ENCODE data around the gene FGD2.

FGD2 gene

GRCh38 chr6:36967757-36968156 is 37.7 kb upstream of the FGD2 start:
- TF ChIP-seq OSR1 (CRISPR knock-in tag; IDR thresholded peaks at IDR 0.05) (no peak), CREB5 (CRISPR knock-in tag; IDR thresholded peaks at IDR 0.05; ENCODE audit: low read depth) (no peak), CSDC2 (CRISPR knock-in tag; IDR thresholded peaks at IDR 0.05) (no peak), ZC3H10 (CRISPR knock-in tag; IDR thresholded peaks at IDR 0.05) (no peak), ZFP3 (CRISPR knock-in tag; IDR thresholded peaks at IDR 0.05) (no peak), CSRNP3 (CRISPR knock-in tag; IDR thresholded peaks at IDR 0.05) (no peak), RARB (CRISPR knock-in tag; IDR thresholded peaks at IDR 0.05) (no peak), SNAI2 (CRISPR knock-in tag; IDR thresholded peaks at IDR 0.05) (no peak), ESRRG (CRISPR knock-in tag; IDR thresholded peaks at IDR 0.05) (no peak), GLIS3 (CRISPR knock-in tag; IDR thresholded peaks at IDR 0.05) (no peak), ZNF565 (CRISPR knock-in tag; conservative IDR thresholded peaks at IDR 0.05; ENCODE audit: low read depth) (no peak), TCF4 (CRISPR knock-in tag; IDR thresholded peaks at IDR 0.05; ENCODE audit: borderline replicate concordance) (no peak), PATZ1 (CRISPR knock-in tag; IDR thresholded peaks at IDR 0.05; ENCODE audit: borderline replicate concordance) (no peak), ARNTL (CRISPR knock-in tag; IDR thresholded peaks at IDR 0.05; ENCODE audit: borderline replicate concordance, low read depth) (no peak), ZFP30 (CRISPR knock-in tag; IDR thresholded peaks at IDR 0.05) (no peak)
- TF ChIP-seq, protein P1, sequence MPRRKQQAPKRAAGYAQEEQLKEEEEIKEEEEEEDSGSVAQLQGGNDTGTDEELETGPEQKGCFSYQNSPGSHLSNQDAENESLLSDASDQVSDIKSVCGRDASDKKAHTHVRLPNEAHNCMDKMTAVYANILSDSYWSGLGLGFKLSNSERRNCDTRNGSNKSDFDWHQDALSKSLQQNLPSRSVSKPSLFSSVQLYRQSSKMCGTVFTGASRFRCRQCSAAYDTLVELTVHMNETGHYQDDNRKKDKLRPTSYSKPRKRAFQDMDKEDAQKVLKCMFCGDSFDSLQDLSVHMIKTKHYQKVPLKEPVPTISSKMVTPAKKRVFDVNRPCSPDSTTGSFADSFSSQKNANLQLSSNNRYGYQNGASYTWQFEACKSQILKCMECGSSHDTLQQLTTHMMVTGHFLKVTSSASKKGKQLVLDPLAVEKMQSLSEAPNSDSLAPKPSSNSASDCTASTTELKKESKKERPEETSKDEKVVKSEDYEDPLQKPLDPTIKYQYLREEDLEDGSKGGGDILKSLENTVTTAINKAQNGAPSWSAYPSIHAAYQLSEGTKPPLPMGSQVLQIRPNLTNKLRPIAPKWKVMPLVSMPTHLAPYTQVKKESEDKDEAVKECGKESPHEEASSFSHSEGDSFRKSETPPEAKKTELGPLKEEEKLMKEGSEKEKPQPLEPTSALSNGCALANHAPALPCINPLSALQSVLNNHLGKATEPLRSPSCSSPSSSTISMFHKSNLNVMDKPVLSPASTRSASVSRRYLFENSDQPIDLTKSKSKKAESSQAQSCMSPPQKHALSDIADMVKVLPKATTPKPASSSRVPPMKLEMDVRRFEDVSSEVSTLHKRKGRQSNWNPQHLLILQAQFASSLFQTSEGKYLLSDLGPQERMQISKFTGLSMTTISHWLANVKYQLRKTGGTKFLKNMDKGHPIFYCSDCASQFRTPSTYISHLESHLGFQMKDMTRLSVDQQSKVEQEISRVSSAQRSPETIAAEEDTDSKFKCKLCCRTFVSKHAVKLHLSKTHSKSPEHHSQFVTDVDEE (CRISPR knock-in tag; IDR thresholded peaks at IDR 0.05): no peak
- ATAC-seq: no peak

GRCh38 chr6:36968266-36968977 is 37.0 kb upstream of the FGD2 start:
- TF ChIP-seq PATZ1 (CRISPR knock-in tag; IDR thresholded peaks at IDR 0.05; ENCODE audit: borderline replicate concordance) (no peak), SNAI2 (CRISPR knock-in tag; IDR thresholded peaks at IDR 0.05) (no peak), OSR1 (CRISPR knock-in tag; IDR thresholded peaks at IDR 0.05) (no peak), ARNTL (CRISPR knock-in tag; IDR thresholded peaks at IDR 0.05; ENCODE audit: borderline replicate concordance, low read depth) (no peak), BACH2 (CRISPR knock-in tag; IDR thresholded peaks at IDR 0.05; ENCODE audit: borderline replicate concordance) (no peak), CSRNP3 (CRISPR knock-in tag; IDR thresholded peaks at IDR 0.05) (no peak), ZNF8 (CRISPR knock-in tag; IDR thresholded peaks at IDR 0.05) (no peak), ZC3H10 (CRISPR knock-in tag; IDR thresholded peaks at IDR 0.05) (no peak), TOX (CRISPR knock-in tag; IDR thresholded peaks at IDR 0.05; ENCODE audit: borderline replicate concordance) (no peak), ISL1 (CRISPR knock-in tag; IDR thresholded peaks at IDR 0.05) (no peak), ZNF70 (CRISPR knock-in tag; IDR thresholded peaks at IDR 0.05) (no peak), ZFP30 (CRISPR knock-in tag; IDR thresholded peaks at IDR 0.05) (no peak)
- TF ChIP-seq, protein P2, sequence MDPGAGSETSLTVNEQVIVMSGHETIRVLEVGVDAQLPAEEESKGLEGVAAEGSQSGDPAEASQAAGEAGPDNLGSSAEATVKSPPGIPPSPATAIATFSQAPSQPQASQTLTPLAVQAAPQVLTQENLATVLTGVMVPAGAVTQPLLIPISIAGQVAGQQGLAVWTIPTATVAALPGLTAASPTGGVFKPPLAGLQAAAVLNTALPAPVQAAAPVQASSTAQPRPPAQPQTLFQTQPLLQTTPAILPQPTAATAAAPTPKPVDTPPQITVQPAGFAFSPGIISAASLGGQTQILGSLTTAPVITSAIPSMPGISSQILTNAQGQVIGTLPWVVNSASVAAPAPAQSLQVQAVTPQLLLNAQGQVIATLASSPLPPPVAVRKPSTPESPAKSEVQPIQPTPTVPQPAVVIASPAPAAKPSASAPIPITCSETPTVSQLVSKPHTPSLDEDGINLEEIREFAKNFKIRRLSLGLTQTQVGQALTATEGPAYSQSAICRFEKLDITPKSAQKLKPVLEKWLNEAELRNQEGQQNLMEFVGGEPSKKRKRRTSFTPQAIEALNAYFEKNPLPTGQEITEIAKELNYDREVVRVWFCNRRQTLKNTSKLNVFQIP (CRISPR knock-in tag; IDR thresholded peaks at IDR 0.05; ENCODE audit: borderline replicate concordance, low read depth): no peak
- no peak for ATAC-seq
